BLaER1 treated with 17β-estradiol and CSF1 and Interleukin-3, amounts not matched to agents 10 nM and 100 nM (cell line): ENCODE measurements around the gene ATAD3A.
"Not testable (repeated sequence)": the region's sequence is repeated elsewhere in the genome, so short reads cannot be mapped to it uniquely, and the experiment has no call there.

Experiments
- H3K27ac ChIP-seq, 11 experiments: shearing (Covaris generic); formaldehyde crosslinking; 2 replicates each; pipeline ENCODE4 v1.8.1; 2022
- H3K27me3 ChIP-seq, 11 experiments: shearing (Covaris generic); formaldehyde crosslinking; 2 replicates each; pipeline ENCODE4 v1.8.1; 2022
- H3K36me3 ChIP-seq, 11 experiments: shearing (Covaris generic); formaldehyde crosslinking; 2 replicates each; pipeline ENCODE4 v1.8.1; 2022
- H3K4me1 ChIP-seq, 10 experiments: shearing (Covaris generic); formaldehyde crosslinking; 2 replicates each; pipeline ENCODE4 v1.8.1; 2022
- H3K4me2 ChIP-seq, 11 experiments: shearing (Covaris generic); formaldehyde crosslinking; 2 replicates each; pipeline ENCODE4 v1.8.1; 2022
- H3K4me3 ChIP-seq, 10 experiments: shearing (Covaris generic); formaldehyde crosslinking; 2 replicates each; pipeline ENCODE4 v1.8.1; 2022
- H3K9ac ChIP-seq, 11 experiments: shearing (Covaris generic); formaldehyde crosslinking; 2 replicates each; pipeline ENCODE4 v1.8.1; 2022
- H3K9me3 ChIP-seq, 11 experiments: shearing (Covaris generic); formaldehyde crosslinking; replicated peaks in 1 of 11; 2 replicates each; pipeline ENCODE4 v1.8.1; 2022
- H4K20me1 ChIP-seq, 11 experiments: shearing (Covaris generic); formaldehyde crosslinking; 2 replicates each; pipeline ENCODE4 v1.8.1; 2022
- Cebpa-rat ChIP-seq, 11 experiments: shearing (Covaris generic); IDR thresholded peaks; 2 replicates each; pipeline ENCODE4 v1.8.1; 2022

ATAD3A gene

DNA sequence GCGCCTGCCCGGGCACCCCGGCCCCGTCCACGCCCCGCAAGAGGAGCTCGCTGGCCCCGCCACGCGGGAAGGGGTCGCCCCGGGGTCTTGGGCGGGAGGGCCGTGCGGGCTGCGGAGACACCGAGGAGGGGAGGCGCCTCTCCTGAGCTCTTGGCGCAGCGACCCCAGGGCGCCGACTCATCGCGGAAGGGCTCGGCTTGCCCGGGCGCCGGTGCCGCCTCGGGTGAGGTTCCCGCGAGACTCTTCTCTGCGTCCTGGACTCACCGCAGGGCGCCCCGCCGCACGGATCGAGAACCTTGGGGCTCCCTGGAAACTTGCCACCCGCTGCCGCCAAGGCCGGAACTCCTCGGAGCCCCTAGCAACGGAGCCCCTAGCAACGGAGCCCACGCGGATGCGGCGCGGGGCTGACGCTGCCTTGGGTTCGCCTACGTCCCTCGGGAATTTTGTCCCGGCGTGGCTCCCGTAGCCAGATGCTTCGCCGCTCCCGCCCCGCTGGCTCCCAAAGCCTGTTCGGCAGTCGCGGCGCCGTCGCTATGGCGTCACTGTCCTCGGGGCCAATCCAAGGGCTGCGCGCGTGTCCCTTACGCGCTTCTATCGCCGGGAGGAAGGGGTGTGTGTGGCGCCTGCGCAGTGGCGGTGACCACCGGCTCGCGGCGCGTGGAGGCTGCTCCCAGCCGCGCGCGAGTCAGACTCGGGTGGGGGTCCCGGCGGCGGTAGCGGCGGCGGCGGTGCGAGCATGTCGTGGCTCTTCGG, at the start of gene ATAD3A:
Gene ATAD3A (plus strand): TSS at position 630 of the 753 bp plus-strand sequence. CDS start 107 bp downstream, at position 737.
- Histone ChIP-seq H4K20me1 (peaks cover 0 to 35% (median 22%) of the 10 kb centered on the region in 11 experiments; a peak in 17 of 22 replicates), H3K4me2 (peak within 1 kb of the TSS; percentile 74 to 98 (median 91)), H3K4me3 (peak within 1 kb of the TSS; percentile 66 to 89 (median 76)), H3K9ac (peak within 1 kb of the TSS; percentile 86 to 93 (median 91)), H3K9me3 (no peaks in the 10 kb centered on the region), H3K27me3 (no peaks in the 10 kb centered on the region), H3K27ac (peak within 1 kb of the TSS; percentile 77 to 93 (median 90)), H3K36me3 (peaks cover 7 to 20% (median 18%) of the 10 kb centered on the region in 11 experiments), H3K4me1 (peaks cover 32 to 53% (median 46%) of the 10 kb centered on the region in 10 experiments)
- no peak for TF ChIP-seq Cebpa-rat (IDR thresholded peaks at IDR 0.05)

DNA sequence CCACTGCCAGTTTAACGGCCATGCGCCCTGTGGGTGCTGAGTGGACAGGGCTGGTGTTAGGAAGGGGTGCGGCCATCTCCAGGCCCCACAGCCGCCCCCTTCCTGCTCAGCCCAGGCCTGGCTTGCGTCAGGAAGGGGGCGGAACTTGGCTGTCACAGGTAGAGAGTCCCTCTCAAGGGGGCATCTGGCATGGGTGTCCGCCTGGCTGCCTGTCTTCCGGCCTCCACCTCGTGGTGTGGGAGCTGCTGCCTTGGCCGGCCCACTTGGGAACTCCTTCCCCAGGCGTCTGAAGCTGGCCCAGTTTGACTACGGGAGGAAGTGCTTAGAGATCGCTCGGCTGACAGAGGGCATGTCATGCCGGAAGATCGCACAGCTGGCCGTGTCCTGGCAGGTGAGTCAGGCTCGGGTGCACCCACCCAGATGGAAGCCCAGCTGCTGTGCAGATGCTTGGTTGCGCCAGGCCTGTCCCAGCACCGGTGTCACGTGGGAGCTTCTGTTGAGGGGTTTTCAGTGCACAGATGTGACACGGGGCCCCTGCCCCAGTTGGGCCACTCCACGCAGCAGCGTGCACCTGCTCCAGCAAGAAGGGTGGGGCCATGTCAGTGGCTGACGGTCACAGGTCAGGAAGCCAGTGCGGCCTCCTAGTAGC, 49.5 kb upstream of the ATAD3A start:
- Histone ChIP-seq H3K27ac (peak overlapping the region in 10 of 11 experiments; percentile 6 to 74 (median 36); a peak in 16 of 22 replicates), H3K36me3 (no peaks in the 10 kb centered on the region), H4K20me1 (no peaks in the 10 kb centered on the region), H3K9ac (peak overlapping the region in 5 of 11 experiments; percentile 1 to 70 (median 47); a peak in 6 of 22 replicates), H3K4me1 (peaks cover 28 to 70% (median 48%) of the 10 kb centered on the region in 10 experiments), H3K4me2 (peak overlapping the region; percentile 70 to 96 (median 79)), H3K9me3 (no peaks in the 10 kb centered on the region), H3K4me3 (no peak overlapping the region), H3K27me3 (no peaks in the 10 kb centered on the region)
- TF ChIP-seq Cebpa-rat (IDR thresholded peaks at IDR 0.05) = no peak

DNA sequence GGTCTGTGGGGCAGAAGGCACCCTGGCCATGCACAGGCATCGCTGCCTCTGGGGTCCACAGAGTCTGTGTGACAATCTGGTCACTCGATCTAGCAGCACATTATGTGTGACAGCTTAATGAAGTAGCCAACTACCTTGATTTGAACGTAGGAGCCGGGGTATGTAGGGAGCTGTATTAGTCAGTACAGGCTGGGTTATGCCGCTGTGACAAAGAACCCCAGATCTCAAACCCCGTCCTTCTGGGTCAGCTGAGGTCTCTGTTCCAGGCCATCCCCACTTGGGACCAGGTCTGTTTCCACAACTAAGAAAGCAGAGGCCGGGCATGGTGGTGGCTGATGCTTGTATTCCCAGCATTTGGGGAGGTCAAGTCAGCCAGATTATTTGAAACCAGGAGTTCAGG, 48.6 kb upstream of the ATAD3A start:
- Histone ChIP-seq H3K4me2 (peak overlapping the region in 7 of 11 experiments; percentile 73 to 96 (median 79); a peak in 14 of 22 replicates), H3K27me3 (no peaks in the 10 kb centered on the region), H3K27ac (peak overlapping the region in 1 of 11 experiments; percentile 73; a peak in 2 of 22 replicates), H3K36me3 (no peaks in the 10 kb centered on the region), H4K20me1 (no peaks in the 10 kb centered on the region), H3K9ac (no peak overlapping the region), H3K9me3 (no peaks in the 10 kb centered on the region), H3K4me1 (peaks cover 28 to 74% (median 51%) of the 10 kb centered on the region in 10 experiments), H3K4me3 (no peak overlapping the region)
- no peak for TF ChIP-seq Cebpa-rat (IDR thresholded peaks at IDR 0.05)

DNA sequence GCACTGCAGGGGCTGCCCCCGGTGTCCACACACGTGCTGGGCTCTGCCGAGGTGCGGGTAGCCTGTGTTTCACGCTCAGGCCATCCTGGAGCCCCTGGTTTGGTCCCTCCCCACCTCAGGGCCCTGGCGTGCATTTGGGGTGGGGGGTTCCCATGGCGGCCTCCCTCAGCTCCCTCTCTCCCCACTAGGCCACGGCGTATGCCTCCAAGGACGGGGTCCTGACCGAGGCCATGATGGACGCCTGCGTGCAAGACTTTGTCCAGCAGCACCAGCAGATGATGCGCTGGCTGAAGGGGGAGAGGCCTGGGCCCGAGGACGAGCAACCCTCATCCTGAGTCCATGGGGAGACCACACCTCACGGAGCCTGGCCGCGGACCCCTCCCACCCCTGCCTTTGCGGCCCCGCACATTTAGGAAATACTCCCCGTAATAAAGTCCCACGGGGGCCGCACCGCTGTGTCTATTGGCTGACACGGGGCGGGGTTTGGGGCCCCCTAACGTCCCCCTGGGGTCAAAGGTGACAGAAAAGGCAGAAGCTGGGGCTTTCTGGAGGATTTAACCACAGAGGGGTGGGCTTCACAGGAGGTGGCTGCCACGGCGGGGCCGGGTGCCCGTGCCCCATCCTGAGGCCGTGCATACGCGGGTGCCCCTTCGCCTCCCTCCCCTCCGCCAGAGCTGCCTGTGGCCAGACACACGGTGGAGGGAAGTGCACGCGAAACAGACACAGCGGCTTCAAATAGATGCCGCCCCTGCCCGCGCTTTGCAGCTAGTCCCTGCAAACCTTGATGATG, 43.6 kb upstream of the ATAD3A start:
- H3K36me3 ChIP-seq, H3K9me3 ChIP-seq, H3K27me3 ChIP-seq, H3K4me3 ChIP-seq, H3K9ac ChIP-seq, H3K27ac ChIP-seq: not testable (repeated sequence)
- H3K4me2 ChIP-seq = peak overlapping the region in 6 of 11 experiments; percentile 5 to 32 (median 22); a peak in 4 of 22 replicates
- peaks cover 0 to 13% (median 11%) of the 10 kb centered on the region in 11 experiments; a peak in 18 of 22 replicates for H4K20me1 ChIP-seq
- H3K4me1 ChIP-seq = peaks cover 17 to 50% (median 38%) of the 10 kb centered on the region in 10 experiments

DNA sequence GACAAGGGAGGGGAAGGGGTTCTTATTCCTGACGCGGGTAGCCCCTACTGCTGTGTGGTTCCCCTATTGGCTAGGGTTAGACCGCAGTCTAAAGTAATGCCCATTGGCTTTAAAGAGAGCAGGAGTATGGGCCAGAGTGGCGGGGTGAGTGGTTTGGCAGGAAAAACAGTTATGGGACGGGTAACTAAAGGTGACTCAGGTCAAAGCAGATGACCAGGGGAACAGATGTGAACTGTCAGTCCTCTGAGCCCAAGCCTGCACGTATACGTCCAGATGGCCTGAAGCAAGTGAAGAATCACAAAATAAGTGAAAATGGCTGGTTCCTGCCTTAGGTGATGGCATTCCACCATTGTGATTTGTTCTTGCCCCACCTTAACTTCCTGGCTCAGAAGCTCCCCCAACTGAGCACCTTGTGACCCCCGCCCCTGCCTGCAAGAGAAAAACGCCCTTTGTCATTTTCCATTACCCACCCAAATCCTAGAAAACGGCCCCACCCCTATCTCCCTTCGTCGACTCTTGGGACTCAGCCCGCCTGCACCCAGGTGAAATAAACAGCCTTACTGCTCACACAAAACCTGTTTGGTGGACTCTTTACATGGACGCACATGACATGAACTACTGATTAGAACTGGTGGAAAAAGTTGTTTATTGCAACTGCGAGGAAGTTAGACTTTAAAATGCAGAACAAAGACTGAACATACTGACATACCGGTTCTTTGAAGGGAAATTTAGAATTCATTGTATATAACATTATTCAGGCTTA, 41.2 kb upstream of the ATAD3A start:
- Histone ChIP-seq H4K20me1 (peaks cover 0 to 37% (median 33%) of the 10 kb centered on the region in 11 experiments; a peak in 20 of 22 replicates), H3K27me3 (no peaks in the 10 kb centered on the region), H3K4me3 (peak overlapping the region; percentile 67 to 89 (median 80)), H3K36me3 (peaks cover 0 to 16% (median 9%) of the 10 kb centered on the region in 11 experiments; a peak in 12 of 22 replicates), H3K9me3 (no peaks in the 10 kb centered on the region), H3K27ac (peak overlapping the region; percentile 37 to 81 (median 69); a peak in 21 of 22 replicates), H3K4me1 (peaks cover 34 to 52% (median 42%) of the 10 kb centered on the region in 10 experiments), H3K4me2 (peak overlapping the region; percentile 80 to 93 (median 90)), H3K9ac (peak overlapping the region; percentile 76 to 88 (median 81))
- no peak for TF ChIP-seq Cebpa-rat (IDR thresholded peaks at IDR 0.05)

DNA sequence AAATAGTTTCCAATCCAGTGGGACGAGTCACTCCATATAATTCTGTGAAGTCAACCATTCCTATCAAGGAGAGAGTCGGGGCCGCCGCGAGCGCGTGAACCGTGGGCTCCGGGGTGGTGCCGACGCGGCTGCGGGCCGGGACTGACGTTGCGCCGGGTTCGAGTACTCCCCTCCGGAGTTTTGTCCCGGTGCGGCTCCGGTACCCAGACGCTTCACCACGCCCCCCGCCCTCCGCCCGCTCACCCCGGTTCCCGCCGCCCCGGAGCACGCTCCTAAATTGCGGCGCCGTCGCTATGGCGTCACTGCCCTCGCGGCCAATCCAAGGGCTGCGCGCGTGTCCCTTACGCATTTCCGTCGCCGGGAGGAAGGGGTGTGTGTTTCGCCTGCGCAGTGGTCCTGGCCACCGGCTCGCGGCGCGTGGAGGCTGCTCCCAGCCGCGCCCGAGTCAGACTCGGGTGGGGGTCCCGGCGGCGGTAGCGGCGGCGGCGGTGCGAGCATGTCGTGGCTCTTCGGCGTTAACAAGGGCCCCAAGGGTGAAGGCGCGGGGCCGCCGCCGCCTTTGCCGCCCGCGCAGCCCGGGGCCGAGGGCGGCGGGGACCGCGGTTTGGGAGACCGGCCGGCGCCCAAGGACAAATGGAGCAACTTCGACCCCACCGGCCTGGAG, 40.4 kb upstream of the ATAD3A start, which contains the start of gene ATAD3B:
Gene ATAD3B (plus strand): TSS at position 377 of the 664 bp plus-strand sequence. CDS start 120 bp downstream, at position 497.
- Histone ChIP-seq H3K36me3 (peaks cover 0 to 17% (median 9%) of the 10 kb centered on the region in 11 experiments; a peak in 12 of 22 replicates), H3K9ac (peak within 1 kb of the TSS; percentile 76 to 88 (median 81)), H3K27ac (peak within 1 kb of the TSS; percentile 37 to 81 (median 69); a peak in 21 of 22 replicates), H3K4me3 (peak within 1 kb of the TSS; percentile 67 to 89 (median 80)), H3K9me3 (no peaks in the 10 kb centered on the region), H4K20me1 (peaks cover 0 to 44% (median 40%) of the 10 kb centered on the region in 11 experiments; a peak in 20 of 22 replicates), H3K27me3 (no peaks in the 10 kb centered on the region), H3K4me1 (peaks cover 38 to 59% (median 49%) of the 10 kb centered on the region in 10 experiments), H3K4me2 (peak within 1 kb of the TSS; percentile 94 to 100 (median 97))
- TF ChIP-seq Cebpa-rat (IDR thresholded peaks at IDR 0.05) = no peak

DNA sequence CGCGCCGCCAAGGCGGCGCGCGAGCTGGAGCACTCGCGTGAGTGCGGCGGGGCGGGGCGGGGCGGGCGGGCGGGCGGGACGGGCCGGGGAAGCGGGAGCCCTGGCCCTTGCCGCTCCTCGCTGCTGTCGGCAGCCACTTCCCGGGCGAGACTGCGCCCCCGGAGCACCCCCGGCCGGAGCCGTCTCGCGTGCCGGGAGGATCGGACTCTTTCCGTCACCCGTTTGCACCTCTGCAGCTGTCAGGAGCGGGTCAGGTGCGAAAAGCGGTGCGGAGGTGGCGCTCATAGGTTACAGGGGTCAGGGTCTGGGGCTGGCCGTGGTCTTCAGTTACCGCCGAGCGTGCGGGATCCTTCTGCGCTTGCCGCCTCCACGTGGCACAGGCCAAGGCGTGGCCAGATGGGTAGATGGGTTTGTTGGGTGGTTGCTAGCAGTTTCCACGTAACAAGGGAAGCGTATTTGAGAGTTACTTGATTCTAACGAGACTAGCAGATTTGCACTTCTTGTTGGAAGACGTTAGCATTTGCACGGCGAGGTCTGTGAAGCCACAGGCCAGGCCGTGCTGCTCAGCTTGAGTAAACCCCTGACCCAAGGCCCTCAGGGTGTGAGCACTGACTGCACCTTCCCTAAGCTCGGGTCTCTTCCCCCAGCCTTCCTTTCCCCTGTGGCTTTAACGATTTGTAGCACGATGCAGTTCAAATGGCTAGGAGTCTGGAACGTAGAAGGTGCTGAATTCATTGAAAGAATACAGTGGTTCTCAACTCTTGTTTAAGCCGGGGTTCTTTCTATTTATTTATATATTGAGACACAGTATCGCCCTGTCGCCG, 39.7 kb upstream of the ATAD3A start:
- H3K9ac ChIP-seq = peak overlapping the region; percentile 75 to 88 (median 81)
- peak overlapping the region in 10 of 11 experiments; percentile 4 to 81 (median 72); a peak in 13 of 22 replicates for H3K27ac ChIP-seq
- H3K27me3 ChIP-seq, H3K9me3 ChIP-seq: not testable (repeated sequence)
- H3K4me1 ChIP-seq = peaks cover 44 to 67% (median 56%) of the 10 kb centered on the region in 10 experiments
- peak overlapping the region; percentile 94 to 100 (median 97) for H3K4me2 ChIP-seq
- H3K4me3 ChIP-seq = peak overlapping the region; percentile 67 to 89 (median 80)
- peaks cover 3 to 24% (median 15%) of the 10 kb centered on the region in 11 experiments; a peak in 18 of 22 replicates for H3K36me3 ChIP-seq
- H4K20me1 ChIP-seq = peaks cover 0 to 52% (median 48%) of the 10 kb centered on the region in 11 experiments; a peak in 20 of 22 replicates

DNA sequence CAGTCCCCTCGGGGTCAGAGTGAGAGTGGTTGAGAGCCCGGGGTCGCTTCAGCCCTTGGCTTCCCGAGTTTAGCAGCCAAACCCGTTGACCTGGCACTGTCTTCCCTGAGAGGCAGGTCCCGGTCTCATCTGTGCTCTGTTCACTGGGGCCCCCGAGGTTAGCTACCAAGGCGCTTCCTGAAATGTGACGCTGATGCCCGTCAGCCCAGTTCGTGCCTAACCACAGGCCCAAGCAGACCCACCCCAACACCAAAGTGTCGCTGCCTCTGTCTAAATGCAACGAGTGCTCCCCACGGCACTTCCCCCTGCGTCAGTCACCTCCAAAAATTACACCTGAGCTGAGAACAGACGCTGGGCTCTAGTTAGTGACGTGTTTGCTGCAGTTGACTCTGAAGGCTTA, 36.0 kb upstream of the ATAD3A start:
- H3K9me3 ChIP-seq, H3K27me3 ChIP-seq: not testable (repeated sequence)
- Histone ChIP-seq H3K27ac (peak overlapping the region in 3 of 11 experiments; percentile 40 to 61 (median 42); a peak in 4 of 22 replicates), H4K20me1 (peaks cover 0 to 82% (median 68%) of the 10 kb centered on the region in 11 experiments; a peak in 20 of 22 replicates), H3K36me3 (peaks cover 30 to 56% (median 45%) of the 10 kb centered on the region in 11 experiments), H3K4me2 (peak overlapping the region; percentile 65 to 83 (median 73)), H3K4me1 (peaks cover 36 to 48% (median 46%) of the 10 kb centered on the region in 10 experiments), H3K9ac (peak overlapping the region in 10 of 11 experiments; percentile 21 to 65 (median 42); a peak in 13 of 22 replicates), H3K4me3 (peak overlapping the region in 3 of 10 experiments; percentile 28 to 32 (median 31); a peak in 7 of 20 replicates)
